ENCODE measurements around the gene HMGB2. TPM values are rescaled to one million over a fixed set of nuclear protein-coding genes. Genes with fewer than 3 reads are reported as not detected.

HMGB2 gene
- polyA plus RNA-seq, 1 experiment = 32.7 TPM

GRCh38 chr4:173367946-173368345 lies 33.8 kb upstream of the HMGB2 start:
- no peak for DNase-seq (ENCODE audit: low read depth)
- POLR2A ChIA-PET = interaction anchor here (0.8 kb wide), 1 partner anchor 34 kb away, joined by 4 read pairs; the partner anchor contains the start of gene HMGB2
- no peak overlapping the region for H3K4me3 ChIP-seq (ENCODE audit: low read depth, low read length)
- no peaks in the 10 kb centered on the region for H3K27me3 ChIP-seq (ENCODE audit: control insufficient read depth, insufficient read depth, low read length)
- CTCF ChIA-PET = interaction anchor here (0.7 to 4.0 kb wide), 6 partner anchors 8 to 53 kb away, joined by 3 to 11 read pairs (median 4); no protein-coding TSS in a partner anchor
- TF ChIP-seq CTCF (IDR thresholded peaks at IDR 0.05; ENCODE audit: insufficient read depth, low read depth, low read length) = no peak
- no peaks in the 10 kb centered on the region for H3K36me3 ChIP-seq (ENCODE audit: control insufficient read depth, insufficient read depth, low read length)

GRCh38 chr4:173367285-173367684 lies 33.1 kb upstream of the HMGB2 start:
- Histone ChIP-seq H3K27me3 (ENCODE audit: control insufficient read depth, insufficient read depth, low read length) (no peaks in the 10 kb centered on the region), H3K4me3 (ENCODE audit: low read depth, low read length) (no peak overlapping the region), H3K36me3 (ENCODE audit: control insufficient read depth, insufficient read depth, low read length) (no peaks in the 10 kb centered on the region)
- ChIA-PET POLR2A (interaction anchor here (0.8 kb wide), 1 partner anchor 33 kb away, joined by 4 read pairs; the partner anchor contains the start of gene HMGB2), CTCF (interaction anchor here (0.7 to 4.0 kb wide), 5 partner anchors 7 to 53 kb away, joined by 3 to 11 read pairs (median 4); no protein-coding TSS in a partner anchor)
- TF ChIP-seq CTCF (IDR thresholded peaks at IDR 0.05; ENCODE audit: insufficient read depth, low read depth, low read length) = no peak
- DNase-seq (ENCODE audit: low read depth) = no peak

GRCh38 chr4:173365359-173365996 lies 31.3 kb upstream of the HMGB2 start:
- no peak overlapping the region for H3K4me3 ChIP-seq (ENCODE audit: low read depth, low read length)
- H3K27me3 ChIP-seq (ENCODE audit: control insufficient read depth, insufficient read depth, low read length) = no peaks in the 10 kb centered on the region
- ChIA-PET POLR2A (no interaction called here), CTCF (interaction anchor here (2.1 kb wide), 1 partner anchor 51 kb away, joined by 4 read pairs; no protein-coding TSS in a partner anchor)
- no peak for DNase-seq (ENCODE audit: low read depth)
- TF ChIP-seq CTCF (IDR thresholded peaks at IDR 0.05; ENCODE audit: insufficient read depth, low read depth, low read length) = no peak
- H3K36me3 ChIP-seq (ENCODE audit: control insufficient read depth, insufficient read depth, low read length) = no peaks in the 10 kb centered on the region

GRCh38 chr4:173362666-173363065 lies 28.5 kb upstream of the HMGB2 start:
- Histone ChIP-seq H3K36me3 (ENCODE audit: control insufficient read depth, insufficient read depth, low read length) (no peaks in the 10 kb centered on the region), H3K27me3 (ENCODE audit: control insufficient read depth, insufficient read depth, low read length) (0 out of 2 replicates have a peak, but pooled peaks cover 2% of the 10 kb centered on the region), H3K4me3 (ENCODE audit: low read depth, low read length) (no peak overlapping the region)
- no peak for TF ChIP-seq CTCF (IDR thresholded peaks at IDR 0.05; ENCODE audit: insufficient read depth, low read depth, low read length)
- ChIA-PET POLR2A (no interaction called here), CTCF (no interaction called here)
- no peak for DNase-seq (ENCODE audit: low read depth)

GRCh38 chr4:173360587-173361221 lies 26.5 kb upstream of the HMGB2 start:
- ChIA-PET POLR2A (interaction anchor here (0.6 kb wide), 1 partner anchor 10 kb away, joined by 7 read pairs; no protein-coding TSS in a partner anchor), CTCF (interaction anchor here (0.7 to 2.9 kb wide), 12 partner anchors 7 to 60 kb away, joined by 3 to 11 read pairs (median 4); partner anchors contain the start of genes HMGB2 and SAP30)
- DNase-seq (ENCODE audit: low read depth) = no peak
- peaks cover 2% of the 10 kb centered on the region; the same call in 1 of the 2 replicates for H3K27me3 ChIP-seq (ENCODE audit: control insufficient read depth, insufficient read depth, low read length)
- peak; percentile 46 for TF ChIP-seq CTCF (IDR thresholded peaks at IDR 0.05; ENCODE audit: insufficient read depth, low read depth, low read length)
- H3K36me3 ChIP-seq (ENCODE audit: control insufficient read depth, insufficient read depth, low read length) = no peaks in the 10 kb centered on the region
- H3K4me3 ChIP-seq (ENCODE audit: low read depth, low read length) = no peak overlapping the region

All from BJ (cell line).